ENCODE results near the gene GARIN6. TPM values are rescaled to one million over a fixed set of nuclear protein-coding genes. Genes with fewer than 3 reads are reported as not detected.

The GARIN6 gene
- total and polyA plus RNA-seq, 9 donors: not detected

DNA sequence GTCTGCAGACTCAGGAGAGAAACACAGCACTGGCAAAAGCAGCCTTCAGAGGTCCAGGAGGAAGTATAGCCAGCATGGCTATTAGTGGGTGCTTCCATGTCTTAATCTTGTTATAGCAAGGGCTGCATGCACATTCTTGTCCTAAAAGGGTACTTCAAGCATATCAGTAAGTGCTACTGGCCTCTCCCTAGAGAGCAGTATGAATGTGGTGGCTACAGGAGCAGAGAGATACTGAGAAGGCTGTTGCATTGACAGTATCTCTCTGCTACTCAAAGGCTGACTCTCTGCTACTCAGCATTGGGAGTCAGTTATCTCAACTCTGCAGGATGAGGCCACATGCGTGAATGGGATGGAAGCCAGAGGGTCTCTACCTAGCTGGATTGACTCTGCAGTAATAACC, 2.0 kb downstream of the GARIN6 start:
- H3K4me1 ChIP-seq (ENCODE audit: insufficient read depth): no peaks in the 10 kb centered on the region
- TF ChIP-seq CTCF (IDR thresholded peaks at IDR 0.05): no peak
- TF ChIP-seq EP300 (IDR thresholded peaks at IDR 0.05): no peak
- no peak for TF ChIP-seq POLR2A (IDR thresholded peaks at IDR 0.05)
- no peaks in the 10 kb centered on the region for H3K36me3 ChIP-seq
- no peak overlapping the region for H3K27ac ChIP-seq
- DNase-seq: no peak
- no peaks in the 10 kb centered on the region for H3K27me3 ChIP-seq
- H3K9me3 ChIP-seq: no peaks in the 10 kb centered on the region
- no peak overlapping the region for H3K4me3 ChIP-seq
- WGBS, 3 donors: 44 to 65% (median 51%) methylated on average over 1 of the region's 1 CpG
- intact Hi-C loops (cut with DNase I): no loop called here

- Histone ChIP-seq H3K27me3 (no peaks in the 10 kb centered on the region), H3K4me3 (no peak overlapping the region), H3K9me3 (no peaks in the 10 kb centered on the region), H3K27ac (no peak overlapping the region), H3K4me1 (ENCODE audit: insufficient read depth) (no peaks in the 10 kb centered on the region), H3K36me3 (no peaks in the 10 kb centered on the region)
- no peak for TF ChIP-seq POLR2A (IDR thresholded peaks at IDR 0.05)
- TF ChIP-seq EP300 (IDR thresholded peaks at IDR 0.05): no peak
- TF ChIP-seq CTCF (IDR thresholded peaks at IDR 0.05): no peak
- 36 to 63% (median 49%) methylated on average over 1 of the region's 1 CpG for WGBS, 3 donors
- DNase-seq: no peak
- intact Hi-C loops (cut with DNase I): no loop called here
Measured at GRCh38 chr12:99658671-99659349, 11.3 kb downstream of the GARIN6 start.

- no peaks in the 10 kb centered on the region for H3K4me1 ChIP-seq (ENCODE audit: insufficient read depth)
- H3K9me3 ChIP-seq: no peaks in the 10 kb centered on the region
- TF ChIP-seq CTCF (IDR thresholded peaks at IDR 0.05) (no peak), EP300 (IDR thresholded peaks at IDR 0.05) (no peak), POLR2A (IDR thresholded peaks at IDR 0.05) (no peak)
- H3K27me3 ChIP-seq: no peaks in the 10 kb centered on the region
- H3K27ac ChIP-seq: no peak overlapping the region
- no peak overlapping the region for H3K4me3 ChIP-seq
- no peaks in the 10 kb centered on the region for H3K36me3 ChIP-seq
- intact Hi-C loops (cut with DNase I): no loop called here
- no peak for DNase-seq
- 26 to 56% (median 33%) methylated on average over 1 of the region's 1 CpG for WGBS, 3 donors
Measured at GRCh38 chr12:99670635-99671034, 23.1 kb downstream of the GARIN6 start.

DNA sequence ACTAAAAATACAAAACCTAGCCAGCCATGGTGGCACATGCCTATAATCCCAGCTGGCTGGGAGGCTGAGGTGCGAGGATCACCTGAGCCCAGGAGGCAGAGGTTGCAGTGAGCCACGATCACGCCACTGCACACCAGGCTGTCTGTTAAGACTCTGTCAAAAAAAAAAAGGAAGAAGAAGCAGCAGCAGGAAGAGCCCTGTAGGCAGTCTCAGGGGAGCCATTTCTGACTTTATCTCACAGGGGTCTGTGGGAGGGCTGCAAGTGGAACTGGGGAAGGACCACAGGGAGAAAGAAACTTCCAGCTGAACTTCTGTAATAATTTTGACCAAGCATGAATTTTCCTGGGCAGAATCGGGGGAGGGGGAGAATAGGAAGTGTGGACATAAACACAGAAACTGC, 32.7 kb downstream of the GARIN6 start:
- H3K27ac ChIP-seq: no peak overlapping the region
- H3K27me3 ChIP-seq: no peaks in the 10 kb centered on the region
- WGBS, 3 donors: 71 to 83% (median 78%) methylated on average over 4 of the region's 4 CpGs
- no peaks in the 10 kb centered on the region for H3K36me3 ChIP-seq
- intact Hi-C loops (cut with DNase I): no loop called here
- H3K4me3 ChIP-seq: no peak overlapping the region
- no peaks in the 10 kb centered on the region for H3K4me1 ChIP-seq (ENCODE audit: insufficient read depth)
- DNase-seq: no peak
- H3K9me3 ChIP-seq: no peaks in the 10 kb centered on the region
- TF ChIP-seq EP300 (IDR thresholded peaks at IDR 0.05) (no peak), POLR2A (IDR thresholded peaks at IDR 0.05) (no peak), CTCF (IDR thresholded peaks at IDR 0.05) (no peak)
